ENCODE results near the gene ARL9.
A peak's percentile ranks its signal among the peaks of the same experiment; 100 is the strongest.

The ARL9 gene

GRCh38 chr4:56505269-56506130 is at the start of gene ARL9:
Gene ARL9, plus strand, starts transcription at chr4:56505791. Its CDS starts 72 bp downstream, at chr4:56505863.
- peak; percentile 52 for DNase-seq (ENCODE audit: low spot score)

DNA sequence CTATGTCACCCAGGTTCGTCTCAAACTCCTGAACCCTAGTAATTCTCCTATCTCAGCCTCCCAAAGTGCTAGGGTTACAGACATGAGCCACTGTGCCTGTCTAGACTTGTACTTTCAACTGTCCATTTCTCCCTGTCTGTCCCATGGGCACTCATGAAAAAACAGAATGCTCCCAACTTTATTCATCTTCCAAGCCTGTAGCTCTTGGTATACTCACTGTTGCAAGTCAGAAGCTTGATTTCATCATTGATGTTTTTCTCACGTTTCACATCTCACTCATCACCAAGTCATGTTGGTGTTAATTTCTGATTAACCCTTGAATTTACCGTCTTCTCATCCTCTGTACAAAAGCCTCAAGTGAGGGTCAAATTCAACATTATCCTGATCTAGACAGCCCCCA is 45.5 kb upstream of the ARL9 start:
- no peak for DNase-seq (ENCODE audit: low spot score)

DNA sequence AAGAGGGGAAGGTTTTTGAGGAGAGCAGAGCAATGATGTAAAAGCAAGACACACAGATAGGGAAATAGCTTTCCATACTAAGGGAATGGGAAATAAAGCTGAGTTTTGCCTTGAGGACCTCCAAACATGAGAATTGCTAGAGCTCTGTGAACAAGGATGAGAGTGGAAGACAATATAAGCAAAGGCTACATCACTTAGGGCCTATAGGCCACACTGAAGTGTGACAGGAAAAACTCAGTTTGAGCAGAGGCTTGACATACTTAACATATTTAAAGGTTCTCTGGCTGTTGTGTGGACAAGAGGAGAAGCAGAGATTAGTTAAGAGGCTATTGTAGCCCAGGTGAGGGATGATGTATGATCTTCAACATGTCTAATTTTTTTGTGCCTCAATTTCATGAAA is 43.4 kb upstream of the ARL9 start:
- no peak for DNase-seq (ENCODE audit: low spot score)

- no peak for DNase-seq (ENCODE audit: low spot score)
Observed at GRCh38 chr4:56463711-56464110, 41.9 kb upstream of the ARL9 start.

DNA sequence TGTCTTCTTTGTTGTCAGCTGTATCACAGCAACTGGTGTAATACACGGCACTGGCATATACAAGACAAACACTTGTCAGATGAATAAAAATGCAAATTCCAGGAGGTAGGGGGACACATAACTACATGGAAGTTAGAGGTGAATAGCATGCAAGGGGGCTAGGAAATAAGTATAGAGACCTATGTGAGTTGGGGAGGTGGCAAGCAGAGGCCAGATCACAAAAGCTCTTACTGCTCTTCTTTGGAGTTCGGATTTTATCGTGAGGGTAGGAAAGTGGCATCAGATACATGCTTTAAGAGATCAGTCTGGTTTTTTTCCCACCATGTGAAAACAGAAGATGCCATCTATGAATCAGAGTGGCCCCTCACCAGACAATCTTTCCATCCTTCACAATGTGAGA is 41.0 kb upstream of the ARL9 start:
- no peak for DNase-seq (ENCODE audit: low spot score)

DNA sequence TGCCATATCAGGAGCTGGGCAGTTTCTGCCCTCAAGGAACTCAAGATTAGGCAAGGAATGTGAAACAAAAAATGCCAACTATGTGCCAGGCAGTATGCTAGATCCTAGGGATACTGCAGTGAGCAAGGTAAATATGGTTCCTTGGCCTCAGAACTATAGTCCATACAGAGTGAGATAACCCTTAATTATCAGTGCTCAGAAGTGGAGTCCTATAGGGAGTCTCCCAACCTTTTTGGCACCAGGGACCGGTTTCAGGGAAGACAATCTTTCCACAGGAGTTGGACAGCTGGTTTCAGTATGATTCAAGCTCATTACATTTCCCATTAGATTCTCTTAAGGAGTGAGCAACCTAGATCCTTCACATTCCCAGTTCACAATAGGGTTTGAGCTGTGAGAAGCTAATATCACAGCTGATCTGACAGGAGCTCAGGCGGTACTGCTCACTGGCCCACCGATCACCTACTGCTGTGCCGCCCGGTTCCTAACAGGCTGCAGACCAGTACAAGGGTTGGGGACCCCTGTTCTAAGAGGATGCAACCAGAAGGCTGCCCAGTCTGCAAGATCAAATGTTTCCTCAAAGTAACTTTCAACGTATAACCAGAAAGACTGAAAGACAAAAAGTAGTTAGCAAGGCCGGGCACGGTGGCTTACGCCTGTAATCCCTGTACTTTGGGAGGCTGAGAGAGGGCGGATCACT is 39.8 kb upstream of the ARL9 start:
- DNase-seq (ENCODE audit: low spot score): no peak

GRCh38 chr4:56466296-56466761 is 39.3 kb upstream of the ARL9 start:
- DNase-seq (ENCODE audit: low spot score): peak; percentile 86

DNA sequence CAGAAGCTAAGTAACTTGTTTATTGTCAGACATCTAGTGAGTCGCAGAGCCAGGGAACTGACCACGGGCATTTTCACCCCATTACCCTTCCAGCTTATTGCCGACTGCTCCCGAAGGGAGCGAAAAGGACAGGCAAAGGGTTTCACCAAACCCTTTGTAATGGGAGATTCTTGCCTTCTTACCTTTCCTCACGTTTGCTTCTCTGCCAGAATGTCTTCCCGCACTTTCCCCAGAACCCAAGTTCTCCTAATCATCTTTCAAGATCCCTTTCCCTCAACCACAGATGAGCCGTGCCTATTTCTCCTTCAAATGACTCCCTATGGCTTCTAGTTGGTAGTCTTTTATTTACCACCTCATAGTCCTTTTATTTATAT is 38.7 kb upstream of the ARL9 start:
- DNase-seq (ENCODE audit: low spot score): no peak

DNA sequence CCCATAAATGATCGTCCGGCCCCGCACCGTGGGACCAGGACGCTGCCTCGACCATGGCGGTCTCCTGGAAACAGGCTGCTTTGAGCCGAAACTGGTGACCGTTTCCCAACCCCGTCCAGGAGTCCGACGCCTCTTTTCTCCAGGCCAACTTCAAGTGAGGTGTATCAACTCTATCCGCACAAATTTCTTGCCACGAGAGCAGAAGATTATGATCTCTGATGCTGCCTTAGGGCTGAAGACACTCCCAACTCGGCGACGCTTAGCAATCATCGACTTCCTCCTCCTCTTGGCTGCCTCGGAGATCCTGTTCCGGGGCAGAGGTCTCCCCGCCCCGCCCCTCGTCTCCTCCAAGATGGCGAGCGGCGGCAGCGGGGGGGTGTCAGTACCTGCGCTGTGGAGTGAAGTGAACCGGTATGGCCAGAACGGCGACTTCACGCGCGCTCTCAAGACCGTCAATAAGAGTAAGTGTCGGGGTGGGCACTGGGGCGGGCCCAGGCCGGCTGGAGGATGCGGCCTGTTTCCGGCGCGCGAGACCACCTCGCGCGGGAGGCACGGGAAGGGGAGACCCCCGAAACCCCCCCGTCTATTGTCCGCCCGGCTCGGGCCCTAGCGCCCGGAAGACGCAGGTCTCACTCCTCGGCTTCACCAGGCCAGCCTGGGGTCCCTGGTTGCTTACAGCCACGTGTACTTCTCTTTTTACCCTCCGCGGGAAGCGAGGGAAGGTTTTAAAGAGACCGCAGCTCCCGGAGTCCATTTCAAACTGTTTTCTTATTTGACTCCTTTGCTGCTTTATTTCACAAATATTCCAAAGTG is 38.1 kb upstream of the ARL9 start, which contains the start of gene SRP72:
TSS of gene SRP72 (plus strand) at position 334 of the 813 bp plus-strand sequence. CDS start at position 353, 19 bp downstream.
- DNase-seq (ENCODE audit: low spot score): peak; percentile 94

- no peak for DNase-seq (ENCODE audit: low spot score)
Observed at GRCh38 chr4:56468097-56468422, 37.5 kb upstream of the ARL9 start.

DNA sequence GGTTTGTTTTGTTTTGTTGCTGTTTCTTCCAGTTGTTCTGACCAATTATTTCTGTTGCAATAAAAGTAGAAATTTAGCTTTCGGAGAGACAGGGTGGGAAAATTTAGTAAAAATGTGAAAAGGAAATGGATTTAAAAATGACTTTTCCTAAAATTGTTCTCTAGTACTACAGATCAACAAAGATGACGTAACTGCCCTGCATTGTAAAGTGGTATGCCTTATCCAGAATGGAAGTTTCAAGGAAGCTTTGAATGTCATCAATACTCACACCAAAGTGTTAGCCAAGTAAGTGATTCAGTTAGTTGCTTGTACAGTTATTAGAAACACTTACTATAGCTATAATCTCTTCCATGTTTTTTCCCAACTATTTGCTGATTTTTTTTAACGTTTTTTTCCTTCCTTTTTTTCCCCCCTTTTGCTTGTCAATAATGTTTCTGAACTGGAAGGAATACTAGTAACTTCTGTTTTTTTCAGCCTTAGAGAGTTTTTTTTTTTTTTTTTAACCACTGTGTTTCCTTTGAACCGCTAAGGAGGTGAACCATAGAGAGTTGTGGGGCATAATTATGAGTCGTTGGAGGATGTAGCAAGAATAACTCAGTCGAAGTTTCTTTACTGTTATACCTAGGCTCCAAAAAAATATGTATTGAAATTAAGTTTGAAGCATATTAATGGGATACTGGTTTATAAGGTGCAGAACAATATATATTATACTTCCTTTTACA is 35.9 kb upstream of the ARL9 start:
- DNase-seq (ENCODE audit: low spot score): no peak

GRCh38 chr4:56475917-56476316 is 29.7 kb upstream of the ARL9 start:
- no peak for DNase-seq (ENCODE audit: low spot score)

DNA sequence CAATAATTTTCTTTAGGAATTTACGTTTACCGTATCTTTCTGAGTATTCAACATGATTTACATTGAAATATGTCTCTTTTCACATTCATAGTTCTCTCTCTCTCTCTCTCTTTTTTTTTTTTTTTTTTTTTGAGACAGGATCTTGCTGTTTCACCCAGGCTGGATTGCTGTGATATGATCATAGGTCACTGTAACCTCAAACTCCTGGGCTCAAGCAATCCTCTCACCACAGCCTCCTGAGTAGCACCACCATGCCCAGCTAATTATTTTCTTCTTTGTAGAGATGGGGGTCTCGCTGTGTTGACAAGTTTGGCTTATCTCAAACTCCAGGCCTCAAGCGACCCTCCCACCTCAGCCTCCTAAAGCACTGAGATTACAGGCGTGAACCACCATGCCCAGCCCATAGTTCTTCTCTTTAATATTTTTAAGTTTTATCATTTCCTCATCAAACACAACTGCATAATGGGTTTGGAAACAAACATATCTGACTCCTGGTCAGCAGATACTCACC is 28.3 kb upstream of the ARL9 start:
- DNase-seq (ENCODE audit: low spot score): no peak

GRCh38 chr4:56480691-56481090 is 24.9 kb upstream of the ARL9 start:
- no peak for DNase-seq (ENCODE audit: low spot score)

- DNase-seq (ENCODE audit: low spot score): no peak
Observed at GRCh38 chr4:56496241-56496640, 9.3 kb upstream of the ARL9 start.

- DNase-seq (ENCODE audit: low spot score): no peak
Observed at GRCh38 chr4:56511098-56511497, 5.5 kb downstream of the ARL9 start.

DNA sequence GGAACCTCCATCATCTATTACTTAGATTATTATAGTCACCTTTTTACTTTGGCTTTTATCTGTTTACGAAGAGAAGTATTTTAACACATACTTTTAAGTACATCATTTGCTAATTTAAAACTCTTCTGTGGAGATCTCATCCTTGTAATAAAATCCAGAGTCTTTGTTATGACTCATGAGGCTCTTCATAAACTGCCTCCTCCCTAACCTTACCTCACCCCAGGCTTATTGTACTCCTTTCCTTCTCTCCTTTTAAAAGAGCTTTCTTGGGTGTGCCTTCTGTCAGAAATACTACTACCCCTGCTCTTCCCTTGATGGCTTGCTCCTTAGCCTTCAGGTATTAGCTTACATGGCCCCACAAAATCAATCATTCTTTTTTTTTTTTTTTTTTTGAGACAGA is 6.6 kb downstream of the ARL9 start:
- peak; percentile 46 for DNase-seq (ENCODE audit: low spot score)

GRCh38 chr4:56513517-56513916 is 7.9 kb downstream of the ARL9 start:
- no peak for DNase-seq (ENCODE audit: low spot score)

GRCh38 chr4:56530269-56531148 is 24.9 kb downstream of the ARL9 start:
- DNase-seq (ENCODE audit: low spot score): peak; percentile 91

DNA sequence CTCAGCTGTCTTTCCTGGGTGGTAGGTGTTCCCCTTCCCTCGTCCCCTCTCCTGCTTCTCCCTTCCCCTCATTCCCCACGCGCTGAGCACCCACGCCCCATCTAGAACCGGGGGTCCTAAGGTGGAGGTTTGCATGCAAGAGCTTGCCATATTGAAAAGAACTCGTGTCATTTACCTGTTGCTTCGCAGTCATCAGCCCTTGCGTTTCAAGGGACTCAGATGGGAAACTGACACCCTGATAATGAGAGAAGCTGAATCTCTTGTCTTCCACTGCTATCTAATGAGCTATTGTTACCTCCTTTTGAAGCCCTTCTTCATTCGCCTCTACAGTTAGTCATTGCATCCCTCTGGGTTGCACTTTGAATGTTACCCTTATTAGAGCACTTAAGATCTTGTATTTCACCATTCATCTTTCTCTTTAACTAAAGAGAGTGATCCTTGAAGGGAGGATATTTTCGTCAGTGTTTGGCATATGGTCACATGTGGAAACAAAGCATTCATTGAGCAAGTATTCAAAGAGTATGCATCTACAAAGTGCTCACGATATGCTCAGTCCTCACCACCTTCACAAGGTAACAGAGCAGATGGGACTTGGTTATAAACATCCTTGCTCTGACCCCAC is 25.7 kb downstream of the ARL9 start:
- no peak for DNase-seq (ENCODE audit: low spot score)
